Stimulated activated CD4-positive, alpha-beta T cell treated with anti-CD3 and anti-CD28 coated beads, Interleukin-4, amount 100 ng/mL, for 48 hours (primary cell): ENCODE measurements around the gene SPATA24.
"Not testable (repeated sequence)": the region's sequence is repeated elsewhere in the genome, so short reads cannot be mapped to it uniquely, and the experiment has no call there.

ENCODE experiments used
- DNase-seq, 2 donors: peaks; one replicate each; pipeline ENCODE4 v3.0.0-alpha.2; 2020; ENCODE audit warnings: low read depth in 2 of 2

Gene SPATA24, protein sequence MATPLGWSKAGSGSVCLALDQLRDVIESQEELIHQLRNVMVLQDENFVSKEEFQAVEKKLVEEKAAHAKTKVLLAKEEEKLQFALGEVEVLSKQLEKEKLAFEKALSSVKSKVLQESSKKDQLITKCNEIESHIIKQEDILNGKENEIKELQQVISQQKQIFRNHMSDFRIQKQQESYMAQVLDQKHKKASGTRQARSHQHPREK

DNA sequence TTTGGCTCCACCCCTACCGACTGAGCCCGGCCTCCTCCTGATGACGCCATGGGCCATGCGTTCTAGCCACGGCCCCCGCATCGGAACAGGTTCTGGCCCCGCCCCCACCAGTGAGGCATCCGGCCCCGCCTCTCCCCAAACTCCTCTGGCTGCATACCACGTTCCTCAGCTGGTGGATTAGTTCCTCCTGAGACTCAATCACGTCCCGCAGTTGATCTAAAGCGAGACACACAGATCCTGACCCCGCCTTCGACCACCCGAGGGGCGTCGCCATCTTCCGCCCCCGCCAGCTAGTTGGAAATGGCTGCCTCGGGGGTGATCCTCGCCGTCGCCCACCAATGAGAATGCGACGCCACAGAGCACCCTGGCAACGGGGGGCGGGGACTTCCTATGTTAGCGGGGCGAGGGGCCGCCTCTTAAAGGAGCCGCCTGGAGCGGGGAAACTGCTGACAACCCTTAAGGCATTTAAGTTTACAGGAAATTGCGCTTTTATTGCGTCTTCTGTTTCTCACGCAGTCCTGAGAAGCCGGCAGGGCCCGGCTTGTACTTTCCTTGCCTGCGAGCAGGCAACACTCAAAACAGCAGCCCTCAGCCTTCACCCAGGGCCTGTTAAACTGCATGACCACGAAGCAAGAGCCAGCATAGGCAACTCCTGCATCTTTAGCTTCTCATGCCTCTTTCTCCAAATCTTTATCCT lies at the start of gene SPATA24:
SPATA24 (minus strand) TSS at position 303 of the 697 bp plus-strand sequence; CDS start at position 274, 29 bp downstream.
- DNase-seq = peak; percentile 97 to 98

DNA sequence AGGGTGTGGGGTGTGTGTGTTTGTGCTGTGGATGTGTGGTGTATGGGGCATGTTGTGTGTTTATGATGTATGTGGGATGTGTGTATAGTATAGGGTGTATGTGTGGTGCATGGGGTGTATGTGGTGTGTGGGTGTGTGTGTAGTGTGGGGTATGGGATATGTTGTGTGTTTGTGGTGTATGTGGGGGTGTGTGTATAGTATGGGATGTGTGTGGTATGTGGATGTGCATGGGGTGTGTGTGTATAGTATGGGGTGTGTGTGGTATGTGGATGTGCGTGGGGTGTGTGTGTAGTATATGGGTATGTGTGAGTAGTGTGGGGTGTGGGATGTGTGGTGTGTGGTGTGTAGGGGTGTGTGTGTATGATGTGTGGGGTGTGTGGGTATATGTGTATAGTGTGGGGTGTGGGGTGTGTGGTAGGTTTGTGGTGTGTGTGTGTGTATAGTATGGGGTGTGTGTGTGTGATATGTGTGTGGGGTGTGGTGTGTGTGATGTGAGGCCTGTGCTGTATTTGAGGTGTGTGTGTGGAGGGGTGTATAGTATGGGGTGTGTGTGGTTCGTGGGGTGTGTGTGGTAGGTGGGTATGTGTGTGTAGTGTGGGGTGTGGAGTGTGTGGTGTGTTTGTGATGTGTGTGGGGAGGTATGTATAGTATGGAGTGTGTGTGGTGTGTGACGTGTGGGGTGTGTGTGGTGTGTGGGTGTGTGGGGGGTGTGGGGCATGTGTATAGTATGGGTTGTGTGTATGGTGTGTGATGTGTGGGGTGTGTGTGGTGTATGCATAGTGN lies 48.2 kb upstream of the SPATA24 start:
- DNase-seq = no peak

GRCh38 chr5:139451176-139451575 lies 47.3 kb upstream of the SPATA24 start:
- DNase-seq = no peak

DNA sequence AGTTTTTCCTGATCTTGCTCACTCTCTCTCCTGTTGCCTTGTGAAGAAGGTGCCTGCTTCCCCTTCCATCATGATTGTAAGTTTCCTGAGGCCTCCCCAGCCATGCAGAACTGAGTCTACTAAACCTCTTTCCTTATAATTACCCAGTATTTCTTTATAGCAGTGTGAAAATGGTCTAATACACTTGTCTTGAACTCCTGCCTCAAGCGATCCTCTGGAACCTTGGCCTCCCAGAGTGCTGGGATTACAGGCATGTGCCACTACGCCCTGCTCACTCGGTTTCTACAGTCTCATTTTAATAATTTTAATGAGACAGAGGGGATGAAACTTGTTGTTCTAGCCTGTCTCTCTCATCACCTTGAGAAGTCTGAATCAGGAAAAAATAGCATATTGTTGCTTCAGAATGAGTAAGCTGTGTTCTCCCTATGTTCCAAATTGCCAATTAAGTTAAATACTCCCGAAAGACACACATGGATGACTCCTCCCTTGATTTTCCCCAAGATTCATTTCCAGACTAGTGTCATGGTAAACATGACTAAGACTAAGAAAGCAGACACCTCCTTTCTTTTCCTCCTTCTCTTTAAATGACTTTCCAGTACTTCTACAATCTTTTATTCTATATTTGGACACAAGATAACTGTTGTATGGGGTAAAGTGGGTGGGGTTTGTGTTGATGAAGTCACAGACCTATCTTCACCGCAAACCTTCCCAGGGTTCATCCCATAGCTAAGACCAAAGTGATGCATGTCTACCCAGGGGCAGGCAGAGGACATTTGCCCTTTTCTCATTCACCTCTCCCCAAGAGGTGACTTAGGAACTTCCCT lies 43.3 kb upstream of the SPATA24 start:
- DNase-seq = no peak

DNA sequence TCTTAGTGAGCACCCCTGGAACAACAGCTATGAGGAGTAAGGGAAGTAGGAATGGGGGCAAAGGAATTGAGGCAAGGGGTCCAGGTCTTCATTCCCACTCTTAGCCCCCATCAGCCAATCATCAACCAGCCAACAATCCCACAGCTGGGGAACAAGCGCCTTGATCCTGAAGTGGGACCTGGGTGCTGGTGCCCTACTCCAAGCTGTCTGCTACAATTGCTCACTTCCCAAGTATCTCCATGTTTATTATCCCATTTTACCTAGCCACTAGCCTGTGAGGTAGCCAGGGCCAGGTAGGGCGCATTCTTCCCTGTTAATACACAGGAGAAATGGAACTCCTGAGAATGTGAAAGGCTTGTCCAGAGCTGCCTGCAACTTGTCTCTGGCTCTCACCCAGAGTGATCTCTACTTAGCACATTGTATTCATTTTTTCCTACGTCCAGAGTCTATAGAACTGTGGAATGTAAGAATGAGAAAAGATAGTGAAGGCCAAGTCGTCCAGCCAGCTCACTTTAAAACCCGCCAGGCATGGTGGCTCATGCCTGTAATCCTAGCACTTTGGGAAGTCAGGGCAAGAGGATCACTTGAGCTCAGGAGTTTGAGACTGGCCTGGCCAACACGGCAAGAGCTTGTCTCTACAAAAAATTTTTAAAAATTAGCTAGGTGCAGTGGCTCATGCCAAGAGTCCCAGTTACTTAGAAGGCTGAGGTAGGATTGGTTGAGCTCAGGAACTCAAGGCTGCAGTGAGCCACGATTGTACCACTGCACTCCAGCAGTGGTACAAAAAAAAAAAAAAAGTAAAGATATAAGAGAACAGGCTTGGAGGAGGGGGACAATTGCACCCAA lies 41.7 kb upstream of the SPATA24 start:
- no peak for DNase-seq

DNA sequence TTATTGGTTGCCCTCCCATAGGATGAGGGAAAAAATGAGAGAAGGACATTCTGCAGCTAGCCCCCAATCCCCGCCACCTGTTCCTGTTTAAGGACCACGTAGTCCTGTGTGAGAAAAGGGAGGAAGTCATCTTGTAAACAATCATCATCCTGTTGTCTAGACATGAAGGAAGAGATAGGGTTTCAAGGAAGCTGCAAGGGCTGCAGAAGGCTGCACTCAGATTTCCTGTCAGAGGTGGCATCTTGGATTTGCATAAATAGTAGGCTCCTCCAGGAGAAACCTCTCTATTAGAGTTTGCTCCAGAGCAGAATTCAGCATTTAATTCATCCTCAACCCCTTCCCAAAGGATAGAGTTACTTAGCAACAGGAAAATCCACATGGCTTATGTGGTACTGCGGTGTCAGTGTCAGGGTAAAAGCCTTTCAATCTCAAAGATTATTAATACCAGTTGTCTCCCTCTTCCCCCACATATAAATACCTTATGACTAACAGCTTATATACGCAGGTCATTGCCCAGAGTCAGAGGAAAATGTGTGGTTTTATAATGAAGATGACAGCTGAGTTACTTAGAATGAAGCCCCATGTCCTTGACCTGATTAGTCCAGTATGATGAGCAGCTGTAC lies 40.1 kb upstream of the SPATA24 start:
- no peak for DNase-seq

GRCh38 chr5:139440416-139440815 lies 36.5 kb upstream of the SPATA24 start:
- not testable (repeated sequence) for DNase-seq

DNA sequence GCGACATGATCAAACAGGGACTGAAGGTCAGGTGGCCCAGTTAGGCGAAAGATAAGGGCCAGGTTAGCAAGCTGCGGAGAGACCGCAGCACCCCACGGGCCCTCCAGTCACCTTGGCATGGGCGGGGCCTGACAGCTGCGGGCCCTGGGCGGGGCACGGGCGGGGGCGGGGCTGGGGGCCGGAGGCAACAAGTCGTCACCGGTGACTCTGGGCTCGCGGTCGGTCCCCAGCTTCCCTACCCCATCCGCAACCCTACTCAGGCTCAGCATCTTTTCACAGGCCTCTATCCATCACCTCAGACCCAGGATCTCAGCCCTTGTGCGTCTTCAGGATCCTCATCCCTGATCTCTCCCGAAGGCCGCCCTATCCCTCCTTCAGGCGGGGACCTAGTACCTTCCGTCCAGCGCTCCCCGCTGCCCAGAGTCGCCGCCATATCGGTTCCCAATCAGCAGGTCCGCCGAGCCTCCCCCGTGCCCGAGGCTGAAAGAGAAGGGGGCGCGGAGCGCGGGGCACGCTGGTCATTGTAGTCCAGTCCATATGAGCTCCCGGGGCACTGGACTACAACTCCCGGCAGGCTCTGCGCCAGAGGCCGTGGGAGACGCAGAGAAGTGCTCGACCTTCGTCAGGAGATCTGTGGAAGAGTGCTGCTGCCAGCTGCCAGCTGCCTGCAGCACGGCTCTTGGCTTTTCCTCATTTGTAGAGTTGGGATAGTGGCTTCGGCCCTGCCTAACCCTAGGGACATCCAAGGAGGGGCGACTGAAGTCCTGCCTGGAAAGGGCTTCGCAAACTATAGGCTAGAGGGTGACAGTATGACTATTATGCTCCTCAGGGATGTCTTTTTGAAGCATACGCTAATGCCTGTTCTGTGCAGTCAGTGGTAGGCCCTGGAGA lies 35.4 kb upstream of the SPATA24 start, which contains the start of gene DNAJC18:
DNAJC18 (minus strand) TSS at position 513 of the 891 bp plus-strand sequence; CDS start at position 433, 80 bp downstream.
- DNase-seq = peak; percentile 88 to 91

GRCh38 chr5:139438707-139439012 lies 34.8 kb upstream of the SPATA24 start:
- no peak for DNase-seq

DNA sequence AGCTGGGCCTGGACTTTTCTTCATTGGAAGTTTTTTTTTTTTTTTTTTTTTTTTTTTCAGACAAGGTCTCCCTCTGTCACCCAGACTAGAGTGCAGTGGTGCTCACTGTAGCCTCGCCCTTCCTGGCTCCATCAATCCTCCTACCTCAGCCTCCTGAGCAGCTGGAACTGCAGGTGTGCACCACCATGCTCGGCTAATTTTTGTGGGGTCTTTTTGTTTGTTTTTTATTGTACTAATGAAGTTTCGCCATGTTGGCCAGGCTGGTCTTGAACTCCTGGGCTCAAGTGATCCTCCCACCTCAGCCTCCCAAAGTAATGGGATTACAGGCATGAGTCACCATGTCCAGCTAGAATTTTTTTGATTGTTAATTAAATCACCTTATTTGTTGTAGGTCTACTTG lies 31.8 kb upstream of the SPATA24 start:
- no peak for DNase-seq

GRCh38 chr5:139431706-139432105 lies 27.8 kb upstream of the SPATA24 start:
- no peak for DNase-seq

- no peak for DNase-seq
Observed at GRCh38 chr5:139430015-139430414, 26.1 kb upstream of the SPATA24 start.

DNA sequence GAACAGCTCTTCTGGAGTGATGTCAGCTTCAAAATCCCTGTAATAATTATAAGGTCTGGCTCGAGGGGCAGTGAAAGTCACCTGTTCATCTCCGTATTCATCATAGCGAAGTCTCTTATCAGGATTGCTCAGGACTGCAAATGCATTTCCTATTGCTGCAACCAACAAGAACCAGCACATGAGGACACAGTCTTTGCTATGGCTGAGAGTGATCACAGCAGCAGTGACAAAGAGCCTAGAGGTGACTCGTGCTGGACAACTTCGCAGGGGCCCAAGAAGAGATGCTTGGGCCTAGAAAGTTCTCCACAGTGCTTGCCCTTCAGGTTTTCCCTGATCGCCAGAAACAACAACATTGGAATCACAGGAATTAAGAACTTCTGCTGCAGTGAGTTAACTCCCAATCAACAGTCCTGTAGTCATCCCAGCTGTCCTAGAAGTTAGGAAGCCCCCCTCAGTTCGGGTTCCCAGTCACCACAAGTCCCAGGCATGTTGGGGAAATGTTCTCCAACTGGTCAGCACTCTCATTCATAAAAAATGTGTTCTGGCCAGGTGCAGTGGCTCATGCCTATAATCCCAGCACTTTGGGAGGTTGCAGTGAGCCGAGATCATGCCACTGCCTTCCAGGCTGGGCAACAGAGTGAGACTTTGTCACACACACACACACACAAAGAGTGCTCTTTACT lies 22.5 kb upstream of the SPATA24 start:
- DNase-seq = no peak

DNA sequence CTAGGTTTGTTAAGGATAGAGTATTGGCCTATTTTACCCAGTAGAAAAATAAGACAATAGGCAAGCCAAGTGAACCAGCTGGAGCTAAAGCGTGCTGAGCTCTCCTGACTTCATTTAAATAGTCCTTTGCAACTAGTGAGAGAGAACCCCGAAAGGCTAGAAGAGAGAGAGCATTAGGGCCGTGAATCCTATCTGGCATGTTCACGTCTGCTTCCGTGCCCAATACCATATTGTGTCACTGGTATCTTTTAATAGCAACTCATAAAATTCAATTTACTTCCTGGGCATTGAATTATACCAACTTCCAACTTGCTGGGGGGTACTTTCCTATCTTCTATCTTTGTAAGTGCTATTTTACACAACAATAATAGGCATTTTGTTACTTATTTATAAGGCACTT lies 21.6 kb upstream of the SPATA24 start:
- no peak for DNase-seq

DNA sequence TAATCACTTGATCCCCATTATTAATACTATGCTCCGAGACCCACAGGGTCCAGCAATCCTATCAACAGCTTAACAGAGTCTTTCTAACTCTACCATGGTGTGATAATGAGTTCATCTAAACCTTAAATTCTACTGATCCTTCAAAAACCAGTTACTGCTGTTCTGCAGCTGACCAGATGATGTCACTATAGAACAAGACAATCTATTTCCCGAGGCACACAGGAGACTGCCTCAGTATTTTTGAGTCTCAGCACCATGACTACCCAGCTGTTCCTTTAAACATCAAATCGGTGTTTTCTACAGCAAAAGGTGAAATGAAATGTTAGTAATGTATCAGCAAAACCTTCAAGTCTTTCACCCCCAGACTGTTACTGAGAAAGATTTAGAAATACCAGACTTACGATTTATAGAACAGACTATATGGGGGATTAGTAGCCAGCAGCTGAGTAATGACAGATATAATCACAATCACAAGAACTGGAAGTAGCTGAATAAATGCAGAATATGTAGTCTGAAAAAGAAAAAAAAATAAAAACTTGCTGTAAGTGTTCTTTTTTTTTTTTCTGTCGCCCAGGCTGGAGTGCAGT lies 18.5 kb upstream of the SPATA24 start:
- DNase-seq = peak in 1 of 2 donors; percentile 39

- no peak for DNase-seq
Observed at GRCh38 chr5:139419226-139420192, 15.6 kb upstream of the SPATA24 start.

GRCh38 chr5:139418793-139419192 lies 14.9 kb upstream of the SPATA24 start:
- DNase-seq = no peak
